C4-2B (cell line): ENCODE data around the gene PIK3R3.

Source experiments
- ZFX ChIP-seq: fragments of 450-650 bp; IDR thresholded peaks from 2 replicates; pipeline ENCODE4 v1.6.1; 2017
- TF ChIP-seq, protein P1 (sequence below): fragments of 450-650 bp; conservative IDR thresholded peaks from 2 replicates; pipeline ENCODE4 v1.5.1; 2017; ENCODE audit warnings: mild to moderate bottlenecking

- TF ChIP-seq, protein P1, sequence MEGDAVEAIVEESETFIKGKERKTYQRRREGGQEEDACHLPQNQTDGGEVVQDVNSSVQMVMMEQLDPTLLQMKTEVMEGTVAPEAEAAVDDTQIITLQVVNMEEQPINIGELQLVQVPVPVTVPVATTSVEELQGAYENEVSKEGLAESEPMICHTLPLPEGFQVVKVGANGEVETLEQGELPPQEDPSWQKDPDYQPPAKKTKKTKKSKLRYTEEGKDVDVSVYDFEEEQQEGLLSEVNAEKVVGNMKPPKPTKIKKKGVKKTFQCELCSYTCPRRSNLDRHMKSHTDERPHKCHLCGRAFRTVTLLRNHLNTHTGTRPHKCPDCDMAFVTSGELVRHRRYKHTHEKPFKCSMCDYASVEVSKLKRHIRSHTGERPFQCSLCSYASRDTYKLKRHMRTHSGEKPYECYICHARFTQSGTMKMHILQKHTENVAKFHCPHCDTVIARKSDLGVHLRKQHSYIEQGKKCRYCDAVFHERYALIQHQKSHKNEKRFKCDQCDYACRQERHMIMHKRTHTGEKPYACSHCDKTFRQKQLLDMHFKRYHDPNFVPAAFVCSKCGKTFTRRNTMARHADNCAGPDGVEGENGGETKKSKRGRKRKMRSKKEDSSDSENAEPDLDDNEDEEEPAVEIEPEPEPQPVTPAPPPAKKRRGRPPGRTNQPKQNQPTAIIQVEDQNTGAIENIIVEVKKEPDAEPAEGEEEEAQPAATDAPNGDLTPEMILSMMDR, result no peak
- no peak for TF ChIP-seq ZFX
These were observed 34.4 kb upstream of the PIK3R3 start for GRCh38 chr1:46166521-46167462.
